ENCODE measurements around the gene C1orf52. TPM values are rescaled to one million over a fixed set of nuclear protein-coding genes. Genes with fewer than 3 reads are reported as not detected.

C1orf52 gene
- total and polyA plus RNA-seq, 2 of the 13 experiments (the other 11 are each of a cell fraction or from before 2014, with no cell fraction given), result 19.4 to 27.4 TPM

DNA sequence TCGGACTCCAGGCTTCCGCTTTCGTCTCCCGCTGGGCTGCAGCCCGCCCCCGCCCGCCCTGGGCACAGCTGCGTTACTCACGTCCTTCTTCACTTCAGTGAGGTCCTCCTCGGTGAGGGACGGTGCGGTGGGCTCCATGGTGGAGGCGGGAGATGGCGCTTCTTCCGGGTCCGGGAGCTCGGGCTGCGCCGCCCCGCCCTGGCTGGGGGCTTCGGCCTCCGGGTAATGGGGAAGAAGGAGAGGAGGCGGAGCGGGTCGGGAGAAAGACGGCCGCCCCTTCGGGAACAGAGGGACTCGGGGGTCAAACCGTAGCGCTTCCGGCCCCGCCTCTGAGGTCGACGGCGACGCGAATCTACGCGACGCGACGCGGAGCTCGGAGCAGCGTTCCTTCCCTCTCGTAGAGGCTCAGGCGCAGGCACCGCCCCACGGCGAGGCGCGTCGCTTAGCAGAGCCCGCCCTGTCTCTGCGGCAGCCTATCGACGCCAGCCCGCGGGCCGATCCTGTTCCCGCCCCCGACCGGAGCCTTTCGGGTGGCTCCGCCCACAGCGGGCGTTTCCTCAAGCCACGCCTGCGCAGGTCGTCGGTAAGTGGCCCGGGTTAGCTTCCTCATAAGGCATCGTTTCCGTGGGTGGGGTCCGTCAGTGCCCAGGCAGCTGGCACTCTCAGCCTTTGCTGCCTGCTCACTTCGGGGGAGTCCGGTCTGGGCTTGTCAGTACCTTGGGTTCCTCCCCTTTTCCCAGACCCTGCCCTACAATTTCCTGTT is 16.9 kb upstream of the C1orf52 start, which contains the start of gene BCL10 (continued):
- TF ChIP-seq RFX3 (CRISPR knock-in tag; IDR thresholded peaks at IDR 0.05) (no peak), THYN1 (CRISPR knock-in tag; IDR thresholded peaks at IDR 0.05; ENCODE audit: borderline replicate concordance, low read depth) (no peak), DNMT3B (CRISPR knock-in tag; conservative IDR thresholded peaks at IDR 0.05) (no peak), ZNF274 (CRISPR knock-in tag; IDR thresholded peaks at IDR 0.05) (no peak), SALL2 (CRISPR knock-in tag; IDR thresholded peaks at IDR 0.05) (peak; percentile 30; the same call in 1 of the 2 replicates), ZNF441 (CRISPR knock-in tag; IDR thresholded peaks at IDR 0.05; ENCODE audit: borderline replicate concordance) (no peak; the same call in 1 of the 2 replicates), ZNF747 (CRISPR knock-in tag; IDR thresholded peaks at IDR 0.05; ENCODE audit: borderline replicate concordance) (peak; percentile 47; the same call in 1 of the 2 replicates), ZNF407 (CRISPR knock-in tag; IDR thresholded peaks at IDR 0.05; ENCODE audit: not compliant biosample characterization) (no peak), SPEN (CRISPR knock-in tag; IDR thresholded peaks at IDR 0.05; ENCODE audit: low read depth) (peak; percentile 77; the same call in 1 of the 2 replicates), NR2C2 (CRISPR knock-in tag; IDR thresholded peaks at IDR 0.05; ENCODE audit: borderline replicate concordance) (peak; percentile 96), ZSCAN21 (CRISPR knock-in tag; IDR thresholded peaks at IDR 0.05; ENCODE audit: borderline replicate concordance) (peak; percentile 63), ZFP36L1 (CRISPR knock-in tag; IDR thresholded peaks at IDR 0.05) (peak; percentile 62; the same call in 1 of the 2 replicates), ELK4 (CRISPR knock-in tag; IDR thresholded peaks at IDR 0.05; ENCODE audit: borderline replicate concordance) (no peak), ZNF841 (CRISPR knock-in tag; IDR thresholded peaks at IDR 0.05; ENCODE audit: borderline replicate concordance) (no peak), ZSCAN29 (CRISPR knock-in tag; conservative IDR thresholded peaks at IDR 0.05) (peak; percentile 78), MBNL3 (CRISPR knock-in tag; conservative IDR thresholded peaks at IDR 0.05) (no peak), ETV5 (CRISPR knock-in tag; IDR thresholded peaks at IDR 0.05; ENCODE audit: borderline replicate concordance) (peak; percentile 70), FLYWCH1 (CRISPR knock-in tag; IDR thresholded peaks at IDR 0.05) (peak; percentile 81; the same call in 1 of the 2 replicates)
- TF ChIP-seq, protein P1, sequence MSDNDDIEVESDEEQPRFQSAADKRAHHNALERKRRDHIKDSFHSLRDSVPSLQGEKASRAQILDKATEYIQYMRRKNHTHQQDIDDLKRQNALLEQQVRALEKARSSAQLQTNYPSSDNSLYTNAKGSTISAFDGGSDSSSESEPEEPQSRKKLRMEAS (IDR thresholded peaks at IDR 0.05), result peak; percentile 40; the same call in 1 of the 2 replicates
- TF ChIP-seq, protein P2, sequence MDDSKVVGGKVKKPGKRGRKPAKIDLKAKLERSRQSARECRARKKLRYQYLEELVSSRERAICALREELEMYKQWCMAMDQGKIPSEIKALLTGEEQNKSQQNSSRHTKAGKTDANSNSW (CRISPR knock-in tag; IDR thresholded peaks at IDR 0.05; ENCODE audit: borderline replicate concordance), result no peak

Measured in HepG2 (cell line).